Fibroblast of lung (primary cell): ENCODE measurements around the gene TSR3. TPM values are rescaled to one million over a fixed set of nuclear protein-coding genes. Genes with fewer than 3 reads are reported as not detected.

Experiments
- DNase-seq, 2 donors: peaks; one replicate each; pipeline versions ENCODE4 v3.0.0 to v3.0.0-alpha.2; 2010; ENCODE audit warnings: low read depth in 2 of 2
- H2AFZ ChIP-seq: 2 replicates; pipeline ENCODE4 v1.5.1; 2012; ENCODE audit warnings: low read length, control low read depth, inconsistent platforms
- H3K27ac ChIP-seq: 2 replicates; pipeline ENCODE4 v1.5.1; 2011; ENCODE audit warnings: low read length, control low read depth; ENCODE audit not compliant: insufficient read depth
- H3K27me3 ChIP-seq: 2 replicates; pipeline ENCODE4 v1.5.1; 2011; ENCODE audit warnings: mild to moderate bottlenecking, low read length; ENCODE audit not compliant: control insufficient read depth, insufficient read depth
- H3K36me3 ChIP-seq: 2 replicates; pipeline ENCODE4 v1.5.1; 2011; ENCODE audit warnings: low read length; ENCODE audit not compliant: control insufficient read depth, insufficient read depth
- H3K4me1 ChIP-seq: 2 replicates; pipeline ENCODE4 v1.5.1; 2011; ENCODE audit warnings: low read length; ENCODE audit not compliant: control insufficient read depth, insufficient read depth; ENCODE audit errors: extremely low read depth
- H3K4me2 ChIP-seq: 2 replicates; pipeline ENCODE4 v1.5.1; 2011; ENCODE audit warnings: low read length, control low read depth; ENCODE audit not compliant: insufficient read depth; ENCODE audit errors: extremely low read depth
- H3K4me3 ChIP-seq, 4 experiments: fragments of 200-600 bp in 1 of 4; sonication (generic) in 1 of 4; replicated peaks in 1 of 4; 2 replicates each; pipeline ENCODE4 v1.5.1; 2011 to 2016; ENCODE audit warnings: low read length in 4 of 4, low read depth in 3 of 4, mild to moderate bottlenecking in 3 of 4, control low read depth in 2 of 4, inconsistent platforms in 1 of 4, mixed read lengths in 1 of 4; ENCODE audit not compliant: insufficient read depth in 1 of 4; ENCODE audit errors: control extremely low read depth in 1 of 4
- H3K79me2 ChIP-seq: 2 replicates; pipeline ENCODE4 v1.5.1; 2012; ENCODE audit warnings: mild to moderate bottlenecking, low read length, inconsistent platforms; ENCODE audit not compliant: control insufficient read depth, insufficient read depth
- H3K9ac ChIP-seq: 2 replicates; pipeline ENCODE4 v1.5.1; 2011; ENCODE audit warnings: mild to moderate bottlenecking, low read length, control low read depth; ENCODE audit not compliant: insufficient read depth
- H3K9me3 ChIP-seq: 2 replicates; pipeline ENCODE4 v1.5.1; 2012; ENCODE audit warnings: low read depth, low read length; ENCODE audit not compliant: control insufficient read depth, insufficient read depth
- H4K20me1 ChIP-seq: 2 replicates; pipeline ENCODE4 v1.5.1; 2011; ENCODE audit warnings: low read length; ENCODE audit not compliant: control insufficient read depth, insufficient read depth; ENCODE audit errors: extremely low read depth
- CTCF ChIP-seq, 2 donors: IDR thresholded peaks in 1 of 2; conservative IDR thresholded peaks in 1 of 2; 1 replicate in 1 of 2; 2 replicates in 1 of 2; pipeline ENCODE4 v1.5.1; 2011 to 2012; ENCODE audit warnings: low read length in 2 of 2, control low read depth in 1 of 2, inconsistent platforms in 1 of 2, low read depth in 1 of 2, mild to moderate bottlenecking in 1 of 2
- EZH2 ChIP-seq: IDR thresholded peaks from 2 replicates; pipeline ENCODE4 v1.5.1; 2012; ENCODE audit warnings: low read length, control low read depth, mild to moderate bottlenecking; ENCODE audit errors: missing control alignments
- polyA plus RNA-seq, 2 donors: library from polyadenylated mRNA; depleted of rRNA in 1 of 2; stranded (reverse) in 1 of 2; unstranded in 1 of 2; fragments of >200 nt; gene quantifications; 2 replicates each; pipeline ENCODE4 v1.2.1, GENCODE V29; 2011 to 2012; ENCODE audit warnings: missing spikeins in 1 of 2
- total RNA-seq: library from RNA; depleted of rRNA; stranded (reverse); fragments of >200 nt; gene quantifications from 2 replicates; pipeline ENCODE4 v1.2.1, GENCODE V29; 2014

TSR3 gene
- total and polyA plus RNA-seq, 2 donors (not counting 1 experiment from before 2014, with no cell fraction given) = 36.2 to 77.6 TPM

- Histone ChIP-seq H3K79me2 (peaks cover 60% of the 10 kb centered on the region), H3K4me3 (peak overlapping the region; percentile 66 to 96 (median 90)), H3K4me1 (peaks cover 10% of the 10 kb centered on the region), H3K36me3 (peaks cover 21% of the 10 kb centered on the region), H4K20me1 (peaks cover 3% of the 10 kb centered on the region), H3K27me3 (no peaks in the 10 kb centered on the region), H3K4me2 (peak overlapping the region; percentile 73), H3K9ac (peak overlapping the region; percentile 100), H3K27ac (peak overlapping the region; percentile 63), H2AFZ (no peak overlapping the region), H3K9me3 (no peaks in the 10 kb centered on the region)
- DNase-seq = no peak
- TF ChIP-seq CTCF (conservative IDR thresholded peaks at IDR 0.05 in 1 of 2, IDR thresholded peaks at IDR 0.05 in 1 of 2; ENCODE audit: low read depth in 1 of 2, low read length in 2 of 2) = no peak
- no peak for TF ChIP-seq EZH2
Observed at GRCh38 chr16:1310832-1311200, 40.9 kb downstream of the TSR3 start.

DNA sequence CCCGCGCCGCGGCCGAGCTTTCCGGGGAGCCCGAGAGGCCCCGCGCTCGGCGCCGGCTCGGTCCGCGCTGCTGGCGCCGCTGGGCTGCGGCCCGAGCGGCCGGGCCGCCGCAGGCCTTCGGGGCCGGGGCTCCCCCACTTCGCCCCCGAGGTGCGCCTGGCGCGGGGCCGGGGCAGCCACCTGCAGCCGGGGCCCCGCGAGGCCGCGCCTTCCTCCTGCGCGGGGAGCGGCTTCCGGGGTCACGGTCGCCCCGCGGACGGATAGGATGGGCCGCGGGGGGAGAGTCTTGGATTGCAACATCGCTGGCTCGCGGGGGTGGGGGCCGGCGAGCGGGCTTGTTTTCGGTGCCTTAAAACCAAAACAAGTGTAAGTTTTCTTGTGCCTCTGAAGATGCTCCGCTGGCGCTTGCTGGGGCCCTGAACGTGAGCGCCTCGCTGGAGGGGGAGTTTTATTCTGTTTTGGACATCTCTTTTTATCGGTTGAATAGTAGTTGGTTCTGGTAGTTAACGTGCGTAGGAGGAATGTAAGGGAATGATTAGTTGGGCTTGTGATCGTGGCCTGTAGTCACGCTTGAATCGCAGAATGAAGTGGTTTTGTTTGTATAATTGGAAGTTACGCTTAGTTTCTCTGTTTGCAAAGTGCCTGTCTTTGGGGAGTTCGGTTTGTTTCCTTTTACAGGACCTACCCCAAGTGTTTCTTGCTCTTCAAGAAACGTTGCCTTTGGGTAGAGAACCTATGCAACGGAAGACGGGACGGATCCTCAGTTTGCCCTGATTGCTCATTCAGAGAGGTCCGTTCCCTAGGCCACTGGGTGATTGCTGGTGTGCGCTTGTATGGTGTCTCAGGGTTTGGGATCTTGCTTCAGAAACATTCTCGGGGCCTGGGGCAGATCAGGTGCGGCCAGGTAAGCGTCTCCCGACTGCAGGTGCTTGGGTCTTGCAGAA is 41.5 kb downstream of the TSR3 start:
- Histone ChIP-seq H3K4me2 (peak overlapping the region; percentile 73), H2AFZ (no peak overlapping the region), H3K4me1 (peaks cover 10% of the 10 kb centered on the region), H3K27me3 (no peaks in the 10 kb centered on the region), H3K79me2 (peaks cover 53% of the 10 kb centered on the region), H3K36me3 (peaks cover 17% of the 10 kb centered on the region), H3K4me3 (peak overlapping the region; percentile 66 to 96 (median 90)), H3K9me3 (no peaks in the 10 kb centered on the region), H3K9ac (peak overlapping the region; percentile 100), H3K27ac (peak overlapping the region; percentile 63), H4K20me1 (peaks cover 3% of the 10 kb centered on the region)
- TF ChIP-seq EZH2 (no peak), CTCF (conservative IDR thresholded peaks at IDR 0.05 in 1 of 2, IDR thresholded peaks at IDR 0.05 in 1 of 2; ENCODE audit: low read depth in 1 of 2, low read length in 2 of 2) (no peak)
- peak; percentile 47 to 54 for DNase-seq

DNA sequence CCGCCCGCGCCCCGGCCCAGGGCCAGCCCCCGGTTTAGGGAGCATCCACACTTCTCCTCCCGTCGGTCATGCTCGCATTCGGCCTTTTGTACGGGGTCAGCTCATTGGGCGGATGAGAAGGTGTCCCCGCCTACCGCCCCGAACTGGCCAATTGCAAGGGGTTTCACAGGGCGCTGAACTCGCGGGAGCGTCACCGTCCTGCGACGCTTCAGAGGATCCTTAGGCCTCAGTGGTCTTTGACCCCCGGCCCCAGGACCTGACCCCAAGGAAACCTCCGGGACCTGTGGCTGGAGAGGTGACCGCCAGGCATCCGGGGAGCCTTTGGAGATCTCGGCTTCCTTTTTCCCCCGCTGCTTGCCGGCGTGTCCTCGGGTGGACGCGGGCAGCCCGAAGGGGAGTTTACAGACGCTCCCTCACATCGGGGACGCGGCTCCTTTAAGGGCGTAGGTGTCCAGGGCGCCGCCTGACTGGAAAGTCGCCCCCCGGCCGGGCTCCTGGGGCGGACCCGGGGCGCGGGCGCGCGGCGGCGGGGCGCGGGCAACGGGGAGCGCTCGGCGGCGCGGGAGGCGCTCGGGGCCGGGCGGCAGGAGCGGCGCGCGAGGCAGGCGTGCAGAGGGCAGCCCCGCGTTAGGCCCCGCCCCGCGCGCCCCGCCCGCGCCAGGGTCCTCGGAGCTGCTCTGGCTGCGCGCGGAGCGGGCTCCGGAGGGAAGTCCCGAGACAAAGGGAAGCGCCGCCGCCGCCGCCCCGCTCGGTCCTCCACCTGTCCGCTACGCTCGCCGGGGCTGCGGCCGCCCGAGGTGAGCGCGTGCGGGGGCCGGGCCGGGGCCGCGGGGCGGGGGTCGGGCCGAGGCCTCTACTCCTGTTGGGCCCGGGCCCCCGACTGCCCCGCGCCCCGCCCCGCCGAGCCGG is 42.4 kb downstream of the TSR3 start, which contains the start of gene UBE2I:
UBE2I (plus strand) TSS at position 660 of the 909 bp plus-strand sequence. CDS start 4,395 bp downstream, outside the sequence.
- peaks cover 10% of the 10 kb centered on the region for H3K36me3 ChIP-seq
- H3K4me2 ChIP-seq = peak within 1 kb of the TSS; percentile 79
- peak; percentile 99 for DNase-seq
- H3K4me3 ChIP-seq = peak within 1 kb of the TSS; percentile 66 to 96 (median 90)
- H3K9me3 ChIP-seq = no peaks in the 10 kb centered on the region
- peak within 1 kb of the TSS; percentile 97 for H2AFZ ChIP-seq
- no peaks in the 10 kb centered on the region for H3K27me3 ChIP-seq
- TF ChIP-seq EZH2 (no peak), CTCF (conservative IDR thresholded peaks at IDR 0.05 in 1 of 2, IDR thresholded peaks at IDR 0.05 in 1 of 2; ENCODE audit: low read depth in 1 of 2, low read length in 2 of 2) (no peak)
- H4K20me1 ChIP-seq = peaks cover 3% of the 10 kb centered on the region
- H3K9ac ChIP-seq = peak within 1 kb of the TSS; percentile 100
- H3K79me2 ChIP-seq = peaks cover 44% of the 10 kb centered on the region
- H3K27ac ChIP-seq = peak within 1 kb of the TSS; percentile 100
- peaks cover 10% of the 10 kb centered on the region for H3K4me1 ChIP-seq
